Measurements from ENCODE around the gene RNASE11.

DNA sequence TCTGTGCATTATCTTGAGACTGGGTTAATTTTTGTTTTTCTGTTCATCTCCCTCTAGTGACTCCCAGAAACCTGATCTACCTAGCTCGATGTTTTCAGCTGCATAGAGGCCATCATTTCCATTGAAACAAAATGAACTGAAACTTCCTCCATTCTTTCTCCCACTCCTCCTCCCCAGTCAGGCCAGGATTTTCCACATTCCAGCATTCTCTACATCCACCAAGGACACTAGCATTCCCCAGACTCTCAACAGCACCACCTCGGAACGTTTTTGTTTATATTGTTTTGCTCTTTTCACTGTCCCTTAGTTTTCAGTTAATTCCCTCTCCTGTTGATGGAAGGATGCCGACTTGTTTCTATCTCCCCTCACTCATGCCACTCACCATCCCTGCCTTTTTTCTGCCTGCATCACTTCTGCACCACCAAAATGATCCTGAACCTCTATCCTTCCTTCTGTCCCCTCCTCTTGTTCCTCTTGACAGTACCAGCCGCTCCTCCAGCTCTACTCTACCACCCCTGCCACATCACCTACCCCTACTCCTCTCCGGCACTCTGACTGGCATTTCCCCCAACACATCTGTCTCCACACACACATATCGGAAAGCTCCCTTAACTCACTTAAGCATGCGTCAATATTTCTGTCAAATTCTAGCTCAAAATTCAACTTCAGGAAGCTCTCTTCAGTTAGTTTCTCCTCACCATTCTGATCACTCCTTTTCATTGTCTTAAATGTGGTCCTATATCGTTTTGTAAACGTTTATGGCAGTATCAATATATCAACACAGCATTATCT is 40.5 kb upstream of the RNASE11 start:
- no peak for TF ChIP-seq POLR2AphosphoS5 (IDR thresholded peaks at IDR 0.05; ENCODE audit: low read depth, low read length)
- no peak for TF ChIP-seq REST (IDR thresholded peaks at IDR 0.05; ENCODE audit: insufficient read depth in 1 of 2, low read depth in 2 of 2, low read length in 2 of 2)
- no peak for TF ChIP-seq TAF1 (IDR thresholded peaks at IDR 0.05; ENCODE audit: borderline replicate concordance, insufficient read depth, low read length)

All from PFSK-1 (cell line).